Body of pancreas (tissue), 4 donors: ENCODE measurements around the gene LHFPL6. TPM values are rescaled to one million over a fixed set of nuclear protein-coding genes. Genes with fewer than 3 reads are reported as not detected.

ENCODE experiments used
- ATAC-seq: fragments of 150-250 bp; one replicate; pipeline ENCODE4 v1.9.1; 2016
- DNase-seq, 4 donors: peaks; one replicate each; pipeline ENCODE4 v3.0.0-alpha.2; 2019
- H3K27ac ChIP-seq, 4 donors: fragments of 200-600 bp; sonication (generic); 1 replicate in 3 of 4; 2 replicates in 1 of 4; pipeline versions ENCODE4 v1.5.1 to v1.6.1; 2016 to 2019; ENCODE audit warnings: mild to moderate bottlenecking in 1 of 4, mixed read lengths in 1 of 4, moderate library complexity in 1 of 4
- H3K27me3 ChIP-seq, 2 donors: fragments of 200-600 bp; sonication (generic); one replicate each; pipeline ENCODE4 v1.6.0; 2016; ENCODE audit warnings: mild to moderate bottlenecking in 1 of 2
- H3K36me3 ChIP-seq, 2 donors: fragments of 200-600 bp; sonication (generic); replicated peaks in 1 of 2; 2 replicates each; pipeline ENCODE4 v1.5.1; 2016; ENCODE audit warnings: low read depth in 2 of 2; ENCODE audit not compliant: insufficient read depth in 1 of 2
- H3K4me1 ChIP-seq: fragments of 200-600 bp; sonication (generic); one replicate; pipeline ENCODE4 v1.6.0; 2016
- H3K4me3 ChIP-seq, 2 donors: fragments of 200-600 bp; sonication (generic); 1 replicate in 1 of 2; 2 replicates in 1 of 2; pipeline ENCODE4 v1.5.1; 2016 to 2019
- H3K9me3 ChIP-seq, 3 donors: fragments of 200-600 bp; sonication (generic); 1 replicate in 2 of 3; 2 replicates in 1 of 3; pipeline ENCODE4 v1.5.1; 2016
- POLR2A ChIP-seq, 3 donors: fragments of 450-650 bp; IDR thresholded peaks; one replicate each; pipeline ENCODE4 v1.6.1; 2016; ENCODE audit warnings: antibody characterized with exemption in 3 of 3, mild to moderate bottlenecking in 2 of 3
- WGBS, 2 donors: methylation state at CpG; one replicate each; pipeline ENCODE4 v1.1.5; 2017; 5-methylcytosine and 5-hydroxymethylcytosine counted together
- intact Hi-C: fragments of 100-400 bp; cut with DNase I; formaldehyde crosslinking; loops from one replicate; pipeline ENCODE4 v1.15.1; 2023
- total RNA-seq, 2 donors: library from RNA; depleted of rRNA; stranded (reverse); fragments of >200 nt; gene quantifications; one replicate each; pipeline ENCODE4 v1.1.0, GENCODE V29; 2016
- TF ChIP-seq, protein P1 (sequence below), 7 experiments: fragments of 450-650 bp in 4 of 7; fragments of 200-600 bp in 3 of 7; sonication (generic) in 3 of 7; IDR thresholded peaks; one replicate each; pipeline ENCODE4 v1.5.1; 2016 to 2019; ENCODE audit warnings: antibody characterized with exemption in 7 of 7

LHFPL6 gene
- total RNA-seq, 2 donors from 2014 or later = 18.4 to 30.7 TPM

DNA sequence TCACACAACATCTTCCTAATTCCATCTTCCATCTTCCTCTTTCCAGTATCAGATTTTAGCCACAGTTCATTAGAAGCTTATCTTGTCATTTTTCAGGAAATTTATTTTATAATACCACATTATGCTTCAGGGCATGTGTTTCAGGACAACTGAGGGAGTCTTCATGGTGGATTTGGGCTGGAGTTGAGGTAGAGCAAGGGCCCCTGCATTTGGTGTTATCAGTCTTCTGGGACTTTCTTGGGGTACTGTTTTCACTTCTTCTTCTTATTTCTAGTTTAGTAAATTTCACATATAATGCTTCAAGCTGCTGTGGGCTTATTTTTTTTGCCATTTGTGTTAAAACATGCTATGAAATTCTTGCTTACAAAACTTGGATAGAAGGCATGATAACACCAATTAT lies 188.7 kb downstream of the LHFPL6 start:
- TF ChIP-seq, protein P1, sequence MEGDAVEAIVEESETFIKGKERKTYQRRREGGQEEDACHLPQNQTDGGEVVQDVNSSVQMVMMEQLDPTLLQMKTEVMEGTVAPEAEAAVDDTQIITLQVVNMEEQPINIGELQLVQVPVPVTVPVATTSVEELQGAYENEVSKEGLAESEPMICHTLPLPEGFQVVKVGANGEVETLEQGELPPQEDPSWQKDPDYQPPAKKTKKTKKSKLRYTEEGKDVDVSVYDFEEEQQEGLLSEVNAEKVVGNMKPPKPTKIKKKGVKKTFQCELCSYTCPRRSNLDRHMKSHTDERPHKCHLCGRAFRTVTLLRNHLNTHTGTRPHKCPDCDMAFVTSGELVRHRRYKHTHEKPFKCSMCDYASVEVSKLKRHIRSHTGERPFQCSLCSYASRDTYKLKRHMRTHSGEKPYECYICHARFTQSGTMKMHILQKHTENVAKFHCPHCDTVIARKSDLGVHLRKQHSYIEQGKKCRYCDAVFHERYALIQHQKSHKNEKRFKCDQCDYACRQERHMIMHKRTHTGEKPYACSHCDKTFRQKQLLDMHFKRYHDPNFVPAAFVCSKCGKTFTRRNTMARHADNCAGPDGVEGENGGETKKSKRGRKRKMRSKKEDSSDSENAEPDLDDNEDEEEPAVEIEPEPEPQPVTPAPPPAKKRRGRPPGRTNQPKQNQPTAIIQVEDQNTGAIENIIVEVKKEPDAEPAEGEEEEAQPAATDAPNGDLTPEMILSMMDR (IDR thresholded peaks at IDR 0.05) = no peak
- TF ChIP-seq POLR2A (IDR thresholded peaks at IDR 0.05) = no peak
- no peaks in the 10 kb centered on the region for H3K27me3 ChIP-seq
- H3K4me3 ChIP-seq = no peak overlapping the region
- intact Hi-C loops = no loop called here
- H3K4me1 ChIP-seq = no peaks in the 10 kb centered on the region
- H3K9me3 ChIP-seq = no peaks in the 10 kb centered on the region
- no peak overlapping the region for H3K27ac ChIP-seq
- ATAC-seq (no peak), DNase-seq (no peak)
- H3K36me3 ChIP-seq = no peaks in the 10 kb centered on the region

DNA sequence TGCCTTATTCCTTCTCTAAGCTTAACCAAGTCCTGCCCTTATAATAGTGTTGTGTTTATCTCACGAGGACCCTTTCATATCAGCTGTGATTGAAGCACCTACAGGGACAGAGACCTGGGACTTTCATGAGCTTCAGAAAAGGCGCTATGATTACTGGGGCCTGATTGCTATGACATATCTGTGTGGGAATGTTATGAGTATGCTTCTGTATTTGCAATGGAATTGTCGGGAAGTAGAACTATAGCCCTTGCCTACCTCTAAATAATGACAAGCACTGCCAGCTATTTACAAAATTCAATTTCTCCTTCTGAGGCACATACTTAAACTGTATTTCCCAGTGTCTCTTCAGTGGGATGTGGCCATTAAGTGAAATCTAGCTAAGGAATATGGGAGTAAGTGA lies 191.5 kb downstream of the LHFPL6 start:
- no peak for TF ChIP-seq POLR2A (IDR thresholded peaks at IDR 0.05)
- TF ChIP-seq, protein P1 (IDR thresholded peaks at IDR 0.05) = no peak
- DNase-seq (no peak), ATAC-seq (no peak)
- intact Hi-C loops = no loop called here
- H3K4me3 ChIP-seq = no peak overlapping the region
- no peaks in the 10 kb centered on the region for H3K9me3 ChIP-seq
- H3K27me3 ChIP-seq = no peaks in the 10 kb centered on the region
- no peaks in the 10 kb centered on the region for H3K36me3 ChIP-seq
- 74 to 84% methylated on average over 3 of the region's 3 CpGs for WGBS, 2 donors
- no peaks in the 10 kb centered on the region for H3K4me1 ChIP-seq
- no peak overlapping the region for H3K27ac ChIP-seq

DNA sequence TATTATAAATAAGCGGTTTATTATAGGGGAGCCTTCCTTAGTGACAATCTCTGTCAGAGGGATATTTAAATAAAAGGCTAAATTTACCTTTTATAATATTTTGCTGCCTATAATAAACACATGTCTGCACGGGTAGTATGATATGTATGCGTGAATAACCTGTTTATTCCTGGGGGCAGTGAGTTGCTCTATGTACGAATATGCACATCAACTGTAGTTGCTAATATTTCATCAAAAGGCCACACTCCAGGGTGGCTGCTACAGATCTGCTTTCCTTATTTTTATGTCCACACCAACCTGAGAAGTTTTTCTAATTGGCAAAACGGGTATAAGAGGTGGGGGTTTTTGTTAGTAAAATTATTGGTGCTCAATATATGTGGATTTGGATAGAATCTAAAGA lies 192.0 kb downstream of the LHFPL6 start:
- Histone ChIP-seq H3K27ac (no peak overlapping the region), H3K9me3 (no peaks in the 10 kb centered on the region), H3K36me3 (no peaks in the 10 kb centered on the region), H3K4me1 (no peaks in the 10 kb centered on the region), H3K4me3 (no peak overlapping the region), H3K27me3 (no peaks in the 10 kb centered on the region)
- intact Hi-C loops = no loop called here
- ATAC-seq (no peak), DNase-seq (no peak)
- WGBS, 2 donors = 61 to 63% methylated on average over 5 of the region's 5 CpGs
- TF ChIP-seq, protein P1 (IDR thresholded peaks at IDR 0.05) = no peak
- TF ChIP-seq POLR2A (IDR thresholded peaks at IDR 0.05) = no peak

DNA sequence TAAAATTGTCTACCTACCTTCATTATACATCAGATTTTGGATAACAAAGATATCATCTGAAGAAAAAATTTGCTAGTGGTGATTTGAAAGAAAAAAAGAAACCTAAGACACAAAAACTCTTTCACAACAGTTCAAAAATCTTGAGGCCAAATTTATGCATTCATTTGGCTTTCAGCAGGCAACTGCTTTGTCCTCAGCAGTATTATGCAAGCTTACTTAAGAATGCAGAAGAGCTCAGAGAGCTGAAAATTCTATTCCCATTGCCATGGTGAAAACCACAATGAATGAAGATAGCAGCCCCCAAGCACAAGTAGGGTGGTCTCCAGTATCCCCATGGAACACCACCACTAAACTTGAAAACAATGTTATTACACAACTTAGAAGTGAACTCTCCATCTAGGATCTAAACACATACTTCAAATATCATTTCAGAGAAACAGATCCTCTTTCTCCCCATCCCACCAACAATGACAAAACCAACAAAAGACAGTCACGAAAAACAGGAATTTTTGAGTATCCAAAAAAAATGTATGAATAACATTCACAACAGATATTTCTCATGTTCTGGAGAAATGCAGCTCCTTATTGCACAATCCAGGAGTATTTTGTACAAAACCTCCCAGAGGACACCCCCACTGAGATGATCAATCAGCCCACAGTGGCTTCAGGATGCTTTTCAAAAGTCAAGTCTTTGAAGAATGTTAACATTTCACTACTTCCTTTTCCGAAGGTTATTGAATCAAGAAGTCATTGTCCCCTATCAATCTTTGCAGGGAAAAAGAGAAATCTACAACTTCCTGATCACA lies 192.7 kb downstream of the LHFPL6 start:
- ATAC-seq (no peak), DNase-seq (peak in 1 of 4 donors; percentile 11)
- 35 to 38% methylated on average over 2 of the region's 2 CpGs for WGBS, 2 donors
- Histone ChIP-seq H3K4me1 (no peaks in the 10 kb centered on the region), H3K9me3 (no peaks in the 10 kb centered on the region), H3K4me3 (no peak overlapping the region), H3K36me3 (no peaks in the 10 kb centered on the region), H3K27me3 (no peaks in the 10 kb centered on the region), H3K27ac (no peak overlapping the region)
- intact Hi-C loops = no loop called here
- TF ChIP-seq, protein P1 (IDR thresholded peaks at IDR 0.05) = no peak
- no peak for TF ChIP-seq POLR2A (IDR thresholded peaks at IDR 0.05)

DNA sequence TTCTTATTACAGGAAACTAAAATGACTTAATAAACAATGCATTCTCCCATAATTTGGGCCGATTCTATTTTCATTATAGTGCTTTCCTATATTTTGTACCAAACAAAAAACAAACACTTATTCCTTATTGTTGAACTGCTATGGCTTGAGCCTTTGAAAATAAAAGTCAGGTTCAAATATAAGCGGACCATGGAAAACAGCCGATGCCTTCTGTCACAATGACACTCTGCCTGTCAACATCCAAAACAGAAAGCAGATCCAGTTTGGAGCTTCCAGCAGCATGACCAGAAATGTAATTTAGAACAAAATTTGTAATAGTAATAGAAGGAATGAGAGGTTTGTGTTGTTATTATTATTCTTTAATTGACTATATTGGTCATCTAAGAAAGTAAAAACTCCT lies 194.5 kb downstream of the LHFPL6 start:
- no peak for ATAC-seq
- TF ChIP-seq, protein P1 (IDR thresholded peaks at IDR 0.05) = no peak
- no peak for TF ChIP-seq POLR2A (IDR thresholded peaks at IDR 0.05)
- no peaks in the 10 kb centered on the region for H3K9me3 ChIP-seq
- H3K27me3 ChIP-seq = no peaks in the 10 kb centered on the region
- 75 to 76% methylated on average over 3 of the region's 3 CpGs for WGBS, 2 donors
- no peak for DNase-seq
- H3K27ac ChIP-seq = no peak overlapping the region
- no peak overlapping the region for H3K4me3 ChIP-seq
- no peaks in the 10 kb centered on the region for H3K36me3 ChIP-seq
- intact Hi-C loops = no loop called here
- no peaks in the 10 kb centered on the region for H3K4me1 ChIP-seq
